Ascending aorta (tissue), 2 donors: ENCODE measurements around the gene TRERF1. TPM values are rescaled to one million over a fixed set of nuclear protein-coding genes. Genes with fewer than 3 reads are reported as not detected.

Source experiments
- DNase-seq, 2 donors: peaks; one replicate each; pipeline ENCODE4 v3.0.0-alpha.2; 2019; ENCODE audit warnings: low spot score in 2 of 2
- H3K27ac ChIP-seq, 2 donors: fragments of 200-600 bp; sonication (generic); one replicate each; pipeline ENCODE4 v1.5.1; 2016 to 2017; ENCODE audit warnings: mild to moderate bottlenecking in 1 of 2
- H3K27me3 ChIP-seq: fragments of 200-600 bp; sonication (generic); one replicate; pipeline ENCODE4 v1.5.1; 2017
- H3K36me3 ChIP-seq, 2 donors: fragments of 200-600 bp; sonication (generic); one replicate each; pipeline ENCODE4 v1.5.1; 2016
- H3K4me1 ChIP-seq, 2 donors: fragments of 200-600 bp; sonication (generic); one replicate each; pipeline ENCODE4 v1.5.1; 2016 to 2017; ENCODE audit warnings: mild to moderate bottlenecking in 1 of 2
- H3K4me3 ChIP-seq, 2 donors: fragments of 200-600 bp; sonication (generic); one replicate each; pipeline ENCODE4 v1.5.1; 2016 to 2017; ENCODE audit warnings: mild to moderate bottlenecking in 1 of 2
- H3K9me3 ChIP-seq, 2 donors: fragments of 200-600 bp; sonication (generic); one replicate each; pipeline ENCODE4 v1.5.1; 2016
- CTCF ChIP-seq, 3 experiments: fragments of 200-600 bp in 2 of 3; fragments of 450-650 bp in 1 of 3; sonication (generic) in 2 of 3; IDR thresholded peaks; one replicate each; pipeline ENCODE4 v1.5.1; 2016 to 2019; ENCODE audit warnings: antibody characterized with exemption in 3 of 3, mild to moderate bottlenecking in 1 of 3, moderate library complexity in 1 of 3
- intact Hi-C: fragments of 100-400 bp; cut with DNase I; formaldehyde crosslinking; loops from one replicate; pipeline ENCODE4 v1.15.1; 2023
- total RNA-seq: library from RNA; depleted of rRNA; stranded (reverse); fragments of >200 nt; gene quantifications from one replicate; pipeline ENCODE4 v1.1.0, GENCODE V29; 2016

TRERF1 gene
- total RNA-seq, 1 donor from 2014 or later, result 34.1 TPM

- Histone ChIP-seq H3K4me3 (no peak overlapping the region), H3K4me1 (no peaks in the 10 kb centered on the region), H3K27me3 (no peaks in the 10 kb centered on the region), H3K27ac (no peak overlapping the region), H3K9me3 (no peaks in the 10 kb centered on the region), H3K36me3 (no peaks in the 10 kb centered on the region)
- TF ChIP-seq CTCF (IDR thresholded peaks at IDR 0.05), result no peak
- intact Hi-C loops, result no loop called here
- DNase-seq, result no peak
Observed at GRCh38 chr6:42347456-42347855, 104.3 kb downstream of the TRERF1 start.

GRCh38 chr6:42345696-42346416 lies 105.9 kb downstream of the TRERF1 start:
- Histone ChIP-seq H3K9me3 (no peaks in the 10 kb centered on the region), H3K27me3 (no peaks in the 10 kb centered on the region), H3K4me3 (no peak overlapping the region), H3K4me1 (no peaks in the 10 kb centered on the region), H3K27ac (no peak overlapping the region), H3K36me3 (no peaks in the 10 kb centered on the region)
- no peak for TF ChIP-seq CTCF (IDR thresholded peaks at IDR 0.05)
- intact Hi-C loops, result no loop called here
- DNase-seq, result no peak

- no peak for DNase-seq
- intact Hi-C loops, result no loop called here
- H3K9me3 ChIP-seq, result no peaks in the 10 kb centered on the region
- H3K27ac ChIP-seq, result no peak overlapping the region
- H3K4me3 ChIP-seq, result no peak overlapping the region
- H3K36me3 ChIP-seq, result no peaks in the 10 kb centered on the region
- H3K4me1 ChIP-seq, result no peaks in the 10 kb centered on the region
- TF ChIP-seq CTCF (IDR thresholded peaks at IDR 0.05), result no peak
- H3K27me3 ChIP-seq, result no peaks in the 10 kb centered on the region
Observed at GRCh38 chr6:42344756-42345155, 107.0 kb downstream of the TRERF1 start.

GRCh38 chr6:42341771-42342553 lies 109.8 kb downstream of the TRERF1 start:
- Histone ChIP-seq H3K4me3 (no peak overlapping the region), H3K9me3 (no peaks in the 10 kb centered on the region), H3K27ac (no peak overlapping the region), H3K27me3 (no peaks in the 10 kb centered on the region), H3K4me1 (no peaks in the 10 kb centered on the region), H3K36me3 (no peaks in the 10 kb centered on the region)
- intact Hi-C loops, result no loop called here
- no peak for DNase-seq
- no peak for TF ChIP-seq CTCF (IDR thresholded peaks at IDR 0.05)

- Histone ChIP-seq H3K27me3 (no peaks in the 10 kb centered on the region), H3K4me1 (no peaks in the 10 kb centered on the region), H3K36me3 (no peaks in the 10 kb centered on the region), H3K4me3 (no peak overlapping the region), H3K9me3 (no peaks in the 10 kb centered on the region), H3K27ac (no peak overlapping the region)
- intact Hi-C loops, result no loop called here
- no peak for DNase-seq
- no peak for TF ChIP-seq CTCF (IDR thresholded peaks at IDR 0.05)
Observed at GRCh38 chr6:42341221-42341620, 110.5 kb downstream of the TRERF1 start.
